ENCODE results near the gene KRTAP10-11. TPM values are rescaled to one million over a fixed set of nuclear protein-coding genes. Genes with fewer than 3 reads are reported as not detected.
A peak's percentile ranks its signal among the peaks of the same experiment; 100 is the strongest.

KRTAP10-11 gene
- total and polyA plus RNA-seq, 2 experiments from 2014 or later: not detected

DNA sequence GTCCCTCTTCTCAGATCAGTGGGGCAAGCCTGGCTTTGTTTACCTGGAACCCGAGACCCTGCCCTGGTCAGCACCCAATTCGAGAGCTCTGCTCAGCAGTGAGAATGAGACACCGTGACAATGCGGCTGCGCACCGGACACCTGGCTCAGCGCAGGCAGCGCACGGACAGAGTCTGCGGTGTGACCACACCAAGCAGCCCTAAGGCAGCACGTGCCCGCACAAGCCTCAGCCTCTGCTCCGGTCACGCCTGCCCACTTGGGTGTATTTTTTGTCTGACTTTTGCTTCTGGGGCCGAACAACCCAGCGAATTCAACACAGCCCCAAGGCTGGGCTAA lies 29.7 kb upstream of the KRTAP10-11 start:
- Histone ChIP-seq H3K4me3 (no peak overlapping the region), H3K27me3 (ENCODE audit: insufficient read depth) (no peaks in the 10 kb centered on the region), H2AFZ (peak overlapping the region; percentile 47; the same call in 1 of the 2 replicates), H3K79me2 (replicated peaks; ENCODE audit: insufficient read depth) (no peaks in the 10 kb centered on the region), H3K4me2 (no peak overlapping the region), H3K36me3 (ENCODE audit: insufficient read depth) (no peaks in the 10 kb centered on the region), H3F3A (replicated peaks; ENCODE audit: low read depth) (no peaks in the 10 kb centered on the region), H3K4me1 (ENCODE audit: insufficient read depth) (no peaks in the 10 kb centered on the region), H3K27ac (ENCODE audit: low read depth) (no peak overlapping the region), H4K20me1 (replicated peaks; ENCODE audit: insufficient read depth) (no peaks in the 10 kb centered on the region), H3K9me2 (ENCODE audit: insufficient read depth) (no peaks in the 10 kb centered on the region)
- no peak overlapping the region for H3K4me3 Mint-ChIP-seq
- peaks cover 20% of the 10 kb centered on the region for H3K36me3 Mint-ChIP-seq (ENCODE audit: low read depth)
- peaks cover 23% of the 10 kb centered on the region for H3K4me1 Mint-ChIP-seq
- no peak overlapping the region for H3K27ac Mint-ChIP-seq
- peaks cover 36% of the 10 kb centered on the region for H3K9me3 Mint-ChIP-seq
- DNase-seq (ENCODE audit: low spot score): no peak
- TF ChIP-seq, protein P1, sequence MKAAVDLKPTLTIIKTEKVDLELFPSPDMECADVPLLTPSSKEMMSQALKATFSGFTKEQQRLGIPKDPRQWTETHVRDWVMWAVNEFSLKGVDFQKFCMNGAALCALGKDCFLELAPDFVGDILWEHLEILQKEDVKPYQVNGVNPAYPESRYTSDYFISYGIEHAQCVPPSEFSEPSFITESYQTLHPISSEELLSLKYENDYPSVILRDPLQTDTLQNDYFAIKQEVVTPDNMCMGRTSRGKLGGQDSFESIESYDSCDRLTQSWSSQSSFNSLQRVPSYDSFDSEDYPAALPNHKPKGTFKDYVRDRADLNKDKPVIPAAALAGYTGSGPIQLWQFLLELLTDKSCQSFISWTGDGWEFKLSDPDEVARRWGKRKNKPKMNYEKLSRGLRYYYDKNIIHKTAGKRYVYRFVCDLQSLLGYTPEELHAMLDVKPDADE (IDR thresholded peaks at IDR 0.05): no peak
- no peak for TF ChIP-seq EZH2 (IDR thresholded peaks at IDR 0.05; ENCODE audit: low read depth, unreplicated experiment)
- TF ChIP-seq CREB1 (CRISPR knock-in tag; IDR thresholded peaks at IDR 0.05; ENCODE audit: low read depth): no peak
- TF ChIP-seq, protein P2, sequence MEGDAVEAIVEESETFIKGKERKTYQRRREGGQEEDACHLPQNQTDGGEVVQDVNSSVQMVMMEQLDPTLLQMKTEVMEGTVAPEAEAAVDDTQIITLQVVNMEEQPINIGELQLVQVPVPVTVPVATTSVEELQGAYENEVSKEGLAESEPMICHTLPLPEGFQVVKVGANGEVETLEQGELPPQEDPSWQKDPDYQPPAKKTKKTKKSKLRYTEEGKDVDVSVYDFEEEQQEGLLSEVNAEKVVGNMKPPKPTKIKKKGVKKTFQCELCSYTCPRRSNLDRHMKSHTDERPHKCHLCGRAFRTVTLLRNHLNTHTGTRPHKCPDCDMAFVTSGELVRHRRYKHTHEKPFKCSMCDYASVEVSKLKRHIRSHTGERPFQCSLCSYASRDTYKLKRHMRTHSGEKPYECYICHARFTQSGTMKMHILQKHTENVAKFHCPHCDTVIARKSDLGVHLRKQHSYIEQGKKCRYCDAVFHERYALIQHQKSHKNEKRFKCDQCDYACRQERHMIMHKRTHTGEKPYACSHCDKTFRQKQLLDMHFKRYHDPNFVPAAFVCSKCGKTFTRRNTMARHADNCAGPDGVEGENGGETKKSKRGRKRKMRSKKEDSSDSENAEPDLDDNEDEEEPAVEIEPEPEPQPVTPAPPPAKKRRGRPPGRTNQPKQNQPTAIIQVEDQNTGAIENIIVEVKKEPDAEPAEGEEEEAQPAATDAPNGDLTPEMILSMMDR (conservative IDR thresholded peaks at IDR 0.05; ENCODE audit: low read depth in 2 of 2): no peak
- no peak for TF ChIP-seq ZNF331 (CRISPR knock-in tag; IDR thresholded peaks at IDR 0.05; ENCODE audit: low read depth)
- peaks cover 11% of the 10 kb centered on the region for H3K27me3 Mint-ChIP-seq (ENCODE audit: insufficient read depth, low read depth, poor library complexity)
- ATAC-seq: no peak

DNA sequence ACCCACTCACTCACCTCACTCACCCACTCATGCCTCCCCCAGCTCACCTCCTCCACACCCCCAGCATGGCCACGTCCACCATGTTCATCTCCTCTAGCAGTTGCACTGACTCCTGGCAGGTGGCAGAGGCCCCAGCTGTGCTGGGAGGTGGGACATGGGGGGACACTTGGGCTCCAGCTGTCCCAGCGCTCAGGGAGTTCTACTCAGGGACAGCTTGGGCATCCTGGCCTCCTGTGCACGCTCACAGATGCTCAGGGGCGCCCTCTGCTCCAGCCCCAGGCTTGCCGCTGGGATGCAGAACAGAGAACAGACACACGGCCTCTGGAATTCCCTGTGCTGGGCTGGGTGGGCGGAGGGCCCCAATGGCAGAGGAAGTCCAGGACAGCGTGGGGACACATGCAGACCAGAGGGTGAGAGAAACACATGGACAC lies 29.1 kb upstream of the KRTAP10-11 start:
- peaks cover 23% of the 10 kb centered on the region for H3K4me1 Mint-ChIP-seq
- no peaks in the 10 kb centered on the region for H3K9me2 ChIP-seq (ENCODE audit: insufficient read depth)
- peaks cover 35% of the 10 kb centered on the region for H3K9me3 Mint-ChIP-seq
- DNase-seq (ENCODE audit: low spot score): peak; percentile 45
- no peak overlapping the region for H3K4me2 ChIP-seq
- ATAC-seq: peak; percentile 81
- H3K4me3 Mint-ChIP-seq: no peak overlapping the region
- no peak overlapping the region for H3K4me3 ChIP-seq
- no peak for TF ChIP-seq ZNF331 (CRISPR knock-in tag; IDR thresholded peaks at IDR 0.05; ENCODE audit: low read depth)
- TF ChIP-seq, protein P2 (conservative IDR thresholded peaks at IDR 0.05; ENCODE audit: low read depth in 2 of 2): peak in 1 of 2 experiments; percentile 54; a peak in 2 of 4 replicates
- TF ChIP-seq POLR2AphosphoS5 (IDR thresholded peaks at IDR 0.05; ENCODE audit: low read depth): no peak
- no peak for TF ChIP-seq ZNF114 (CRISPR knock-in tag; IDR thresholded peaks at IDR 0.05)
- no peaks in the 10 kb centered on the region for H3K79me2 ChIP-seq (replicated peaks; ENCODE audit: insufficient read depth)
- no peak overlapping the region for H3K27ac ChIP-seq (ENCODE audit: low read depth)
- H3K36me3 ChIP-seq (ENCODE audit: insufficient read depth): no peaks in the 10 kb centered on the region
- no peaks in the 10 kb centered on the region for H3K27me3 ChIP-seq (ENCODE audit: insufficient read depth)
- no peaks in the 10 kb centered on the region for H3F3A ChIP-seq (replicated peaks; ENCODE audit: low read depth)
- no peak overlapping the region for H3K27ac Mint-ChIP-seq
- peaks cover 20% of the 10 kb centered on the region for H3K36me3 Mint-ChIP-seq (ENCODE audit: low read depth)
- peaks cover 11% of the 10 kb centered on the region for H3K27me3 Mint-ChIP-seq (ENCODE audit: insufficient read depth, low read depth, poor library complexity)
- no peak overlapping the region for H2AFZ ChIP-seq
- no peaks in the 10 kb centered on the region for H4K20me1 ChIP-seq (replicated peaks; ENCODE audit: insufficient read depth)
- H3K4me1 ChIP-seq (ENCODE audit: insufficient read depth): no peaks in the 10 kb centered on the region

All from GM23338 (cell line).